ENCODE data around the gene IQSEC3.

Gene IQSEC3

GRCh38 chr12:87856-88255, 21.3 kb downstream of the IQSEC3 start:
- no peak for DNase-seq (ENCODE audit: low read depth)
- no peak overlapping the region for H3K4me3 ChIP-seq (ENCODE audit: low read depth, low read length)
- TF ChIP-seq CTCF (IDR thresholded peaks at IDR 0.05; ENCODE audit: low read depth, low read length, missing control alignments), result no peak

DNA sequence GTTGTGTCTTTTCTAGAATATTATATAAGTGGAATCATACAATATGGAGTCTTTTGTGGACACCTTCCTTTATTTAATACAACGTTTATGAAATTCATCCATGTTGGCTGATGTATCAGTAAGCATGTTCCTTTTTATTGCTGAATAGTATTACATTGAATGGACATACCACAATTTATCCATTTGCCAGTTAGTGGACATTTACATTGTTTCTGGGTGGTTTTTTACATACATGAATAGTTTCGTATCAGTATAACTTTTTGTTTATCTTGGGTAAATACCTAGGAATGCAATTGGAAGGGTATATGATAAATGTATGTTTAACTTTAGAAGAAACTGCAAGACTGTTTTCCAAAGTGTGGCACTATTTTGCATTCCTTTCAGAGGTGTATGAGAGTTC, 23.1 kb downstream of the IQSEC3 start:
- DNase-seq (ENCODE audit: low read depth), result no peak
- no peak for TF ChIP-seq CTCF (IDR thresholded peaks at IDR 0.05; ENCODE audit: low read depth, low read length, missing control alignments)
- H3K4me3 ChIP-seq (ENCODE audit: low read depth, low read length), result no peak overlapping the region

- no peak for DNase-seq (ENCODE audit: low read depth)
- no peak overlapping the region for H3K4me3 ChIP-seq (ENCODE audit: low read depth, low read length)
- no peak for TF ChIP-seq CTCF (IDR thresholded peaks at IDR 0.05; ENCODE audit: low read depth, low read length, missing control alignments)
Measured at GRCh38 chr12:91213-91612, 24.6 kb downstream of the IQSEC3 start.

DNA sequence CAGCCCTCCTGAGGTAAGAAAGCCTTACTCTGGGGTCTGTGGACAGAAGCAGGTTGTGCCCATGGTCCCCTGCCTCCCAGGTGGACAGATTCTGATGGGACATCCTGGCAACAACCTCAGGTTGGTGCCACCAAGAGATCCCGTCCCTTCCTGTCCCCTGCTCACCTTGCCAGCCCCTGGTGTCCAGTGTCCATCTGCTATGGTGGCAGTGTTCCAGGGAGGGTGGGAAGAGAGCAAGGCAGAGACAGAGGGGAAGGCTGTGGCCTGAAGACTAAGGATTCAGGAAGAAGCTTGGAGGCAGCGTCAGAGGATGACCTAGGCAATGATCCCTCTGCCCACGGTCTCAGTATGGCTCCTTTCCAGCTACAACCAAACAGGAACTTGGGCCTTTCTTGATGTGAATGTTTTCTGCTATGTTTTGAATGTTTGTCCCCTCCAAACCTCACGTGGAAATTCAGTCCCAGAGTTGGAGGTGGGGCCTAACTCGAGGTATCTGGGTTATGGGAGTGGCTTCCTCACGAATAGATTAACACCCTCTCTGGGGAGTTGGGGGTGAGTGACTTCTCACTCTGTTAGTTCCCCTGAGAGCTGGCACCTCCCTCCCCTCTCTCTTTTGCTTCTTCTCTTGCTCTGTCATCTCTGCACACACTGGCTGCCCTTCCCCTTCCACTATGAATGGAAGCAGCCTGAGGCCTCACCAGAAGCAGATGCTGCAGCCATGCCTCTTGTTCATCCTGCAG, 26.9 kb downstream of the IQSEC3 start:
- no peak overlapping the region for H3K4me3 ChIP-seq (ENCODE audit: low read depth, low read length)
- no peak for TF ChIP-seq CTCF (IDR thresholded peaks at IDR 0.05; ENCODE audit: low read depth, low read length, missing control alignments)
- no peak for DNase-seq (ENCODE audit: low read depth)

DNA sequence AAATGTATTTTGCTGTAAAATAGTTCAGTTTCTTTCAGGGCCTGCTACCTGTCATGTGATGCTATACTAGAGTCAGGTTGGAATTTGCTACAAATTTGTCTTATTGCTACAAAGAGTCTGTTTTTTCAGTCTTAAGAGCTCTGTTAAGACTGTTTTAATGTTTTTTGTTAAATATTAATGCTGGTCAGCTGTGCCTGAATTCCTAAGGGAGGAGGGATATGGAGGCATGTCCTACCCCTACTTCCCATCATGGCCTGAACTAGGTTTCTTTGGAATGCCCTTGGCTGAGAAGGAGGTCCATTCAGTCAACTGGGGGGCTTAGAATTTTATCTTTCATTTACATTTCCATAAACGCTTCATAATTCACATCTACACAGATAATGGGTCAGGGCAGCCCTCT, 30.0 kb downstream of the IQSEC3 start:
- DNase-seq (ENCODE audit: low read depth), result no peak
- no peak overlapping the region for H3K4me3 ChIP-seq (ENCODE audit: low read depth, low read length)
- no peak for TF ChIP-seq CTCF (IDR thresholded peaks at IDR 0.05; ENCODE audit: low read depth, low read length, missing control alignments)

- no peak overlapping the region for H3K4me3 ChIP-seq (ENCODE audit: low read depth, low read length)
- TF ChIP-seq CTCF (IDR thresholded peaks at IDR 0.05; ENCODE audit: low read depth, low read length, missing control alignments), result no peak
- DNase-seq (ENCODE audit: low read depth), result no peak
Measured at GRCh38 chr12:98924-99352, 32.4 kb downstream of the IQSEC3 start.

- no peak overlapping the region for H3K4me3 ChIP-seq (ENCODE audit: low read depth, low read length)
- DNase-seq (ENCODE audit: low read depth), result no peak
- TF ChIP-seq CTCF (IDR thresholded peaks at IDR 0.05; ENCODE audit: low read depth, low read length, missing control alignments), result no peak
Measured at GRCh38 chr12:99605-100004, 33.0 kb downstream of the IQSEC3 start.

All from GM12864 (cell line).